ENCODE measurements around the gene WDR70.
"Not testable (repeated sequence)": the region's sequence is repeated elsewhere in the genome, so short reads cannot be mapped to it uniquely, and the experiment has no call there.

WDR70 gene

DNA sequence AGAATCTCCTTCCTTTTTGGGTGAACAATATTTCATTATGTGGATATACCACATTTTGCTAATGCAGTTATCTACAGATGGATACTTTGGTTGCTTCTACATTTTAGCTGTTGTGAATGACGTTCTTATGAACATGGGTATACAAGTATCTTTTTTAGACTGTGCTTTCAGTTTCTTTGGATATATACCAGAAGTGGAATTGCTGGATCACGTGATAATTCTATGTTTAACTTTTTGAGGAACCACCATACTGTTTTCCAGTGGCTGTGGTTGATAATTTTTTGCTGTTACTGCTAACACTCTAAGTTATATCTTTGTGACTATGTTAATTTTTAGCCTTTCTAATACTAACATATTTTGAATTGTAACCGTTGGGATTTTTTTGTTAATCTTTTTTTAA is 12.5 kb downstream of the WDR70 start:
- in situ Hi-C loops (cut with HindIII; ENCODE audit: low sequenced_read_pairs): no loop called here
- no peak overlapping the region for H3K4me3 ChIP-seq (ENCODE audit: low read depth, low read length)
- TF ChIP-seq, protein P1, sequence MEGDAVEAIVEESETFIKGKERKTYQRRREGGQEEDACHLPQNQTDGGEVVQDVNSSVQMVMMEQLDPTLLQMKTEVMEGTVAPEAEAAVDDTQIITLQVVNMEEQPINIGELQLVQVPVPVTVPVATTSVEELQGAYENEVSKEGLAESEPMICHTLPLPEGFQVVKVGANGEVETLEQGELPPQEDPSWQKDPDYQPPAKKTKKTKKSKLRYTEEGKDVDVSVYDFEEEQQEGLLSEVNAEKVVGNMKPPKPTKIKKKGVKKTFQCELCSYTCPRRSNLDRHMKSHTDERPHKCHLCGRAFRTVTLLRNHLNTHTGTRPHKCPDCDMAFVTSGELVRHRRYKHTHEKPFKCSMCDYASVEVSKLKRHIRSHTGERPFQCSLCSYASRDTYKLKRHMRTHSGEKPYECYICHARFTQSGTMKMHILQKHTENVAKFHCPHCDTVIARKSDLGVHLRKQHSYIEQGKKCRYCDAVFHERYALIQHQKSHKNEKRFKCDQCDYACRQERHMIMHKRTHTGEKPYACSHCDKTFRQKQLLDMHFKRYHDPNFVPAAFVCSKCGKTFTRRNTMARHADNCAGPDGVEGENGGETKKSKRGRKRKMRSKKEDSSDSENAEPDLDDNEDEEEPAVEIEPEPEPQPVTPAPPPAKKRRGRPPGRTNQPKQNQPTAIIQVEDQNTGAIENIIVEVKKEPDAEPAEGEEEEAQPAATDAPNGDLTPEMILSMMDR (IDR thresholded peaks at IDR 0.05; ENCODE audit: low read depth, low read length, missing control alignments): no peak
- DNase-seq (ENCODE audit: low read depth): no peak

DNA sequence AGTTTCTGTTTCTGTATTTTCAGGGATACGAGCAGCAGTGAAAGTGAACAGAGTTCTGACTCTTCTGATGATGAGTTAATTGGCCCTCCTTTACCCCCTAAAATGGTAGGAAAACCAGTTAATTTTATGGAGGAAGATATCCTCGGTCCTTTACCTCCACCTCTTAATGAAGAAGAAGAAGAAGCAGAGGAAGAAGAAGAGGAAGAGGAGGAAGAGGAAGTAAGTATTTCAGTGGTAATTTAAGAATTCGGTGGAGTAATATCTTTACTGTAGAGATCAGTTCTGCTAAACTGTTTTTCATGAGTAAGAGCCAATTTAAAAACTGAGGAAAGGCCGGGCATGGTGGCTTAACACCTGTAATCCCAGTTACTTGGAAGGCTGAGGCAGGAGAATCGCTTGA is 17.2 kb downstream of the WDR70 start:
- DNase-seq (ENCODE audit: low read depth): no peak
- TF ChIP-seq, protein P1 (IDR thresholded peaks at IDR 0.05; ENCODE audit: low read depth, low read length, missing control alignments): no peak
- no peak overlapping the region for H3K4me3 ChIP-seq (ENCODE audit: low read depth, low read length)
- in situ Hi-C loops (cut with HindIII; ENCODE audit: low sequenced_read_pairs): no loop called here

DNA sequence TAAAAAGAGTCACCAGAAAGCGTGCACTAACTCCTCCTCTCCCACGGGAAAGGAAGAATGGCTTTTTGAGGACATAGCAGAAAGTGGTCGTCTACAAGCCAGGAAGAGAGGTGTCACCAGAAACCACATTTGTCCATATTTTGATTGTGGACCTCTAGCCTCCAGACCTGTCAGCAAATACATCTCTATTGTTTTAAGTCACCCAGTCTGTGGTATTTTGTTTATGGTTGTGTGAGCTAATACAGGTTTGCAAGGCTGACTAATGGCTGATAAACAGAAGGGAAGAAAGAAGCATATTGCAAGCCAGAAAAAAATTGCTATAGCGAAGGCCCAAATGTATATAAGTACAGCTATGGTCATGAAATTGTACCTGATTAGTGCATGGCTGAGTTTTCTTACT is 21.4 kb downstream of the WDR70 start:
- in situ Hi-C loops (cut with HindIII; ENCODE audit: low sequenced_read_pairs): loop anchor here (25.0 kb wide), 1 partner anchor 787 kb away; no protein-coding TSS in a partner anchor
- no peak for DNase-seq (ENCODE audit: low read depth)
- TF ChIP-seq, protein P1 (IDR thresholded peaks at IDR 0.05; ENCODE audit: low read depth, low read length, missing control alignments): no peak
- H3K4me3 ChIP-seq (ENCODE audit: low read depth, low read length): no peak overlapping the region

DNA sequence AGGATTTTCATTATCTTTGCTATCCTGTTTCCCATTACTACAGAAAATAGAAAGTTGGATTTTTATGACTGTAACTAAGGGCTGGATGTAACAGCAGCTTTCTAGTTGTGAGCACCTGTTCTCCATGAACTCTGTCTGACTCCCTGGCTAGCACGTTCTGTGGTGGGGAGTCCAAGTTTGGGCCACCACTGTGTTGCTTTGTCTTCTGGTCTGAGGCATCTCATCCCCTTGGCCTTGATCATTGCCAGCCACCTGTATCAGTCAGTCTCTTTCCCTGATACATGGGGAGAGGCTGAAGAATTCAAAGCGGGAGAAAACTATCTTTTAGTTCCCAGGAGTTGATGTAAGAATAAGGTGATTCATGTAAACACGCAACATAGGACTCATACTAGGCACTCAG is 33.4 kb downstream of the WDR70 start:
- in situ Hi-C loops (cut with HindIII; ENCODE audit: low sequenced_read_pairs): loop anchor here (25.0 kb wide), 1 partner anchor 775 kb away; no protein-coding TSS in a partner anchor
- TF ChIP-seq, protein P1 (IDR thresholded peaks at IDR 0.05; ENCODE audit: low read depth, low read length, missing control alignments): no peak
- no peak for DNase-seq (ENCODE audit: low read depth)
- no peak overlapping the region for H3K4me3 ChIP-seq (ENCODE audit: low read depth, low read length)

DNA sequence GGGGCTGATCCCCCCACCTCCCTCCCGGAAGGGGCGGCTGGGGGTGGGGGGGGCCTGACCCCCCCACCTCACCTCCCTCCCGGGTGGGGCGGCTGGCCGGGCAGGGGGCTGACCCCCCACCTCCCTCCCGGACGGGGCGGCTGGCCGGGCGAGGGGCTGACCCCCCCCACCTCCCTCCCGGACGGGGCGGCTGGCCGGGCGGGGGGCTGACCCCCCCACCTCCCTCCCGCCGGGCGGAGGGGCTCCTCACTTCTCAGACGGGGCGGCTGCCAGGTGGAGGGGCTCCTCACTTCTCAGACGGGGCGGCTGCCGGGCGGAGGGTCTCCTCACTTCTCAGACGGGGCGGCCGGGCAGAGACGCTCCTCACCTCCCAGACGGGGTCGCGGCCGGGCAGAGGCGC is 36.3 kb downstream of the WDR70 start:
- in situ Hi-C loops (cut with HindIII; ENCODE audit: low sequenced_read_pairs): loop anchor here (25.0 kb wide), 1 partner anchor 772 kb away; no protein-coding TSS in a partner anchor
- H3K4me3 ChIP-seq (ENCODE audit: low read depth, low read length); DNase-seq (ENCODE audit: low read depth): not testable (repeated sequence)

DNA sequence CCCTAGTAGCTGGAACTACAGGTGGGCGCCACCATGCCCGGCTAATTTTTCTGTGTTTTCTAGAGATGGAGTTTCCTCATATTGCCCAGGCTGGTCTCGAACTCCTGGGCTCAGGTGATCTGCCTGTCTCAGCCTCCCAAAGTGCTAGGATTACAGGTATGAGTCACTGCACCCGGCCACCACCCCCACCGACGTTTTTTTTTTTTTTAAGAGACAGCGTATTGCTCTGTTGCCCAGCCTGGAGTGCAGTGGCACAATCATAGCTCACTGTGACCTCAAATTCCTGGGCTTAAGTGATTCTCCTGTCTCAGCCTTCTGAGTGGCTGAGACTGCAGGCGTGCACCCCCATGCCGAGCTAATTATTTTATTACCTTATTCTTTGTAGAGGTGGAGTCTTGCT is 38.2 kb downstream of the WDR70 start:
- DNase-seq (ENCODE audit: low read depth): no peak
- TF ChIP-seq, protein P1 (IDR thresholded peaks at IDR 0.05; ENCODE audit: low read depth, low read length, missing control alignments): no peak
- H3K4me3 ChIP-seq (ENCODE audit: low read depth, low read length): no peak overlapping the region
- in situ Hi-C loops (cut with HindIII; ENCODE audit: low sequenced_read_pairs): loop anchor here (25.0 kb wide), 1 partner anchor 770 kb away; no protein-coding TSS in a partner anchor

DNA sequence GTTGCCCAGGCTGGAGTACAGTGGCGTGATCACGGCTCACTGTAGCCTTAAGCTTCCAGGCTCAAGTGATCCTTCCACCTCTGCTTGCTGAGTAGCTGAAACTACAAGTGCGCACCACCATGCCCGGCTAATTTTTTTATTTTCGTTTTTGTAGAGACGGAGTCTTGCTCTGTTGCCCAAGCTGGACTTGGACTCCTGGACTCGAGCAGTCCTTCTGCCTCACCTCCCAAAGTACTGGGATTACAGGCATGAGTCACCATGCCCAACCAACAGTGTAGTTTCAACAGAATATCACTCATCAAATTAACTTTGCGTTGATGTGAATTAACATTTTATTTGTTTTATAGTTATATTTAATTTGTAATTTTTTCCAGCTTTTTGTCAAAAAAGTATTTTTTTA is 45.3 kb downstream of the WDR70 start:
- H3K4me3 ChIP-seq (ENCODE audit: low read depth, low read length): no peak overlapping the region
- in situ Hi-C loops (cut with HindIII; ENCODE audit: low sequenced_read_pairs): loop anchor here (25.0 kb wide), 1 partner anchor 763 kb away; no protein-coding TSS in a partner anchor
- TF ChIP-seq, protein P1 (IDR thresholded peaks at IDR 0.05; ENCODE audit: low read depth, low read length, missing control alignments): no peak
- no peak for DNase-seq (ENCODE audit: low read depth)
